ENCODE data around the gene OPN4. TPM values are rescaled to one million over a fixed set of nuclear protein-coding genes. Genes with fewer than 3 reads are reported as not detected.
A peak's percentile ranks its signal among the peaks of the same experiment; 100 is the strongest.

OPN4 gene
- total and polyA plus RNA-seq, 9 of the 15 experiments (the other 6 are each of a cell fraction or from before 2014, with no cell fraction given): not detected

DNA sequence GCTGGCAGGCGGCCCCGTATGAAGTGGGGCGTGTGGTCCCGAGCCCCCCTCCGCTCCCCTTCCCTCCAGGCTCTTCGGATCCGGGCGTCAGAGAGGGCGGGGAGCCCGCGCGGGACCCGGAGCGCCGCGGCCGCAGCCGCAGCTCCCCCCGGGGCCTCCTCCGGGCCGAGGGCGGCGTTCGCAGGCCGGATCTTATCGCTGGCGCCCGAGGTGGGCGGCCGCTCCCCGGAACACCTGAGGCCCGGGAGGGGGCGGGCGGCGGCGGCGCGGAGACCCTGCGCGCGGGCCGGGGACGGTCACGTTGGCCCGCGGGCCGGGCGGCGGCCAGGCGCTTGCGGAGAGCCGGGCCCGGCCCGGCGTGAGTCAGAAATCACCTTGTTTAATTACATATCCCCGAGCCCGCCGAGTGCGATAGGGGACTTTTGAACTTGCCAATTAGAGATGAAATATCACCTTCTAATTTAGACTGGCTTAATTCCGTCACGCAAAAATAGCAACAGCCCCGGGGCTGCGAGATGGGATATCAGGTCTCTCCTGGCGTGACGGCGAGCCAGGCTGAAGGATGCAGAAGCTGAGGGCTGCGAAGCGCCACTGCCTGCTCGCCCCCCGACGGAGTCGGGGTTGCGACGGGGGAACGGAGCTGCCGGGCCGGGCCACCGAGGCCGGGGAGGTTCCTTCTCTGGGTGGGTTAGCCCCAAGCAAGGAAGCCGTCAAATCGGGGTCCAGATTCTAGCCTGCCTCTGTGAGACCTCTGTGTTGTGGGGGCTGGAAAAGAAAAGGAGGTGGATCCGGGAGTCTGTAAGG lies 57.4 kb downstream of the OPN4 start:
- no peaks in the 10 kb centered on the region for H3K9me3 ChIP-seq (replicated peaks; ENCODE audit: control insufficient read depth, insufficient read depth, low read depth, low read length)
- H3K79me2 ChIP-seq (ENCODE audit: control insufficient read depth, insufficient read depth, low read length): no peaks in the 10 kb centered on the region
- in situ Hi-C loops (cut with MboI): no loop called here
- H3K4me1 ChIP-seq (replicated peaks in 1 of 2; ENCODE audit: control insufficient read depth in 2 of 2, insufficient read depth in 2 of 2, low read length in 2 of 2): peaks cover 0 to 29% of the 10 kb centered on the region in 2 experiments; a peak in 3 of 5 replicates
- H3K4me3 ChIP-seq: peak overlapping the region; percentile 60
- H3K9ac ChIP-seq (ENCODE audit: insufficient read depth in 1 of 2, low read depth in 2 of 2, low read length in 2 of 2): peak overlapping the region; percentile 85 to 90
- no peaks in the 10 kb centered on the region for H3K36me3 ChIP-seq (ENCODE audit: control insufficient read depth, insufficient read depth, low read length)
- ChIA-PET CTCF (ENCODE audit: low intra/inter-chr PET ratio) (interaction anchor here (0.7 to 2.9 kb wide), 3 partner anchors 13 to 188 kb away, joined by 3 to 20 read pairs (median 3); no protein-coding TSS in a partner anchor), POLR2A (interaction anchor here (0.6 to 1.9 kb wide), 5 partner anchors 22 to 229 kb away, joined by 3 to 5 read pairs (median 3); no protein-coding TSS in a partner anchor)
- intact Hi-C loops (cut with micrococcal nuclease): loop anchor here (1.0 to 2.0 kb wide), 2 partner anchors 41 to 188 kb away; no protein-coding TSS in a partner anchor
- H3K4me2 ChIP-seq (ENCODE audit: insufficient read depth, low read length): peak overlapping the region; percentile 71
- H2AFZ ChIP-seq (ENCODE audit: low read depth, low read length): peak overlapping the region; percentile 83
- peak overlapping the region; percentile 90 for H3K27ac ChIP-seq (ENCODE audit: extremely low read depth, low read depth, low read length)
- FAIRE-seq: peak; percentile 15
- no TSS peak for BruUV-seq (replicated peaks)
- peak; percentile 46 to 91 (median 82) for DNase-seq (ENCODE audit: extremely low read depth in 1 of 4, low spot score in 3 of 4)
- ATAC-seq: peak; percentile 74
- WGBS (ENCODE audit: insufficient coverage, low coverage, missing lambda C conversion rate): 9% methylated on average over 37 of the region's 82 CpGs
- H3K9me1 ChIP-seq (ENCODE audit: control insufficient read depth, insufficient read depth, low read length): no peaks in the 10 kb centered on the region
- H3K27me3 ChIP-seq (ENCODE audit: control insufficient read depth in 2 of 2, insufficient read depth in 2 of 2, low read length in 2 of 2): no peaks in the 10 kb centered on the region
- H4K20me1 ChIP-seq (replicated peaks; ENCODE audit: control insufficient read depth, insufficient read depth, low read length): no peaks in the 10 kb centered on the region
- no peak for TF ChIP-seq ZNF174 (CRISPR knock-in tag; IDR thresholded peaks at IDR 0.05)
- TF ChIP-seq CXXC5 (CRISPR knock-in tag; IDR thresholded peaks at IDR 0.05): peak; percentile 66
- no peak for TF ChIP-seq CHD1 (IDR thresholded peaks at IDR 0.05; ENCODE audit: low read length)
- TF ChIP-seq CCNT2 (IDR thresholded peaks at IDR 0.05; ENCODE audit: borderline replicate concordance, extremely low read depth, insufficient read length, low read depth, low read length): peak; percentile 9
- TF ChIP-seq, protein P1, sequence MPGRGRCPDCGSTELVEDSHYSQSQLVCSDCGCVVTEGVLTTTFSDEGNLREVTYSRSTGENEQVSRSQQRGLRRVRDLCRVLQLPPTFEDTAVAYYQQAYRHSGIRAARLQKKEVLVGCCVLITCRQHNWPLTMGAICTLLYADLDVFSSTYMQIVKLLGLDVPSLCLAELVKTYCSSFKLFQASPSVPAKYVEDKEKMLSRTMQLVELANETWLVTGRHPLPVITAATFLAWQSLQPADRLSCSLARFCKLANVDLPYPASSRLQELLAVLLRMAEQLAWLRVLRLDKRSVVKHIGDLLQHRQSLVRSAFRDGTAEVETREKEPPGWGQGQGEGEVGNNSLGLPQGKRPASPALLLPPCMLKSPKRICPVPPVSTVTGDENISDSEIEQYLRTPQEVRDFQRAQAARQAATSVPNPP (IDR thresholded peaks at IDR 0.05; ENCODE audit: borderline replicate concordance, insufficient read depth, insufficient read length): no peak
- no peak for TF ChIP-seq HNRNPUL1 (IDR thresholded peaks at IDR 0.05; ENCODE audit: low read length)
- peak in 1 of 2 experiments; percentile 3; a peak in 1 of 4 replicates for TF ChIP-seq MAZ (CRISPR knock-in tag; conservative IDR thresholded peaks at IDR 0.05 in 1 of 2, IDR thresholded peaks at IDR 0.05 in 1 of 2)
- TF ChIP-seq ZNF124 (CRISPR knock-in tag; IDR thresholded peaks at IDR 0.05): no peak
- TF ChIP-seq SMAD4 (CRISPR knock-in tag; conservative IDR thresholded peaks at IDR 0.05): 0 out of 2 replicates have a peak, but pooled peaks have one; percentile 69
- no peak for TF ChIP-seq BHLHE40 (IDR thresholded peaks at IDR 0.05; ENCODE audit: low read length)
- TF ChIP-seq NFIC (IDR thresholded peaks at IDR 0.05): peak; percentile 9; the same call in 1 of the 2 replicates
- no peak for TF ChIP-seq ZNF444 (CRISPR knock-in tag; IDR thresholded peaks at IDR 0.05)
- TF ChIP-seq, protein P2, sequence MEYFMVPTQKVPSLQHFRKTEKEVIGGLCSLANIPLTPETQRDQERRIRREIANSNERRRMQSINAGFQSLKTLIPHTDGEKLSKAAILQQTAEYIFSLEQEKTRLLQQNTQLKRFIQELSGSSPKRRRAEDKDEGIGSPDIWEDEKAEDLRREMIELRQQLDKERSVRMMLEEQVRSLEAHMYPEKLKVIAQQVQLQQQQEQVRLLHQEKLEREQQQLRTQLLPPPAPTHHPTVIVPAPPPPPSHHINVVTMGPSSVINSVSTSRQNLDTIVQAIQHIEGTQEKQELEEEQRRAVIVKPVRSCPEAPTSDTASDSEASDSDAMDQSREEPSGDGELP (CRISPR knock-in tag; IDR thresholded peaks at IDR 0.05; ENCODE audit: borderline replicate concordance): no peak
- no peak for TF ChIP-seq PCBP2 (IDR thresholded peaks at IDR 0.05; ENCODE audit: low read depth, low read length, poor library complexity, severe bottlenecking)
- TF ChIP-seq, protein P3, sequence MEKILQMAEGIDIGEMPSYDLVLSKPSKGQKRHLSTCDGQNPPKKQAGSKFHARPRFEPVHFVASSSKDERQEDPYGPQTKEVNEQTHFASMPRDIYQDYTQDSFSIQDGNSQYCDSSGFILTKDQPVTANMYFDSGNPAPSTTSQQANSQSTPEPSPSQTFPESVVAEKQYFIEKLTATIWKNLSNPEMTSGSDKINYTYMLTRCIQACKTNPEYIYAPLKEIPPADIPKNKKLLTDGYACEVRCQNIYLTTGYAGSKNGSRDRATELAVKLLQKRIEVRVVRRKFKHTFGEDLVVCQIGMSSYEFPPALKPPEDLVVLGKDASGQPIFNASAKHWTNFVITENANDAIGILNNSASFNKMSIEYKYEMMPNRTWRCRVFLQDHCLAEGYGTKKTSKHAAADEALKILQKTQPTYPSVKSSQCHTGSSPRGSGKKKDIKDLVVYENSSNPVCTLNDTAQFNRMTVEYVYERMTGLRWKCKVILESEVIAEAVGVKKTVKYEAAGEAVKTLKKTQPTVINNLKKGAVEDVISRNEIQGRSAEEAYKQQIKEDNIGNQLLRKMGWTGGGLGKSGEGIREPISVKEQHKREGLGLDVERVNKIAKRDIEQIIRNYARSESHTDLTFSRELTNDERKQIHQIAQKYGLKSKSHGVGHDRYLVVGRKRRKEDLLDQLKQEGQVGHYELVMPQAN (IDR thresholded peaks at IDR 0.05; ENCODE audit: borderline replicate concordance): no peak
